Left renal cortex interstitium (tissue), 4 donors: ENCODE results near the gene SYT7. TPM values are rescaled to one million over a fixed set of nuclear protein-coding genes. Genes with fewer than 3 reads are reported as not detected.

Experiments
- DNase-seq, 4 donors: peaks; one replicate each; pipeline ENCODE4 v3.0.0-alpha.2; 2013; ENCODE audit warnings: low read depth in 4 of 4, low spot score in 2 of 4, missing footprints in 1 of 4
- polyA plus RNA-seq, 4 donors: library from polyadenylated mRNA; unstranded; fragments of 120-200 nt; gene quantifications; one replicate each; pipeline ENCODE4 v1.2.1, GENCODE V29; 2013; ENCODE audit not compliant: insufficient read length in 4 of 4

The SYT7 gene
- polyA plus RNA-seq, 4 donors: 4.9 to 7.1 (median 6.0) TPM

- DNase-seq: no peak
Observed at GRCh38 chr11:61522881-61523280, 58.0 kb downstream of the SYT7 start.

GRCh38 chr11:61518032-61518795, 62.7 kb downstream of the SYT7 start:
- no peak for DNase-seq

- DNase-seq: no peak
Observed at GRCh38 chr11:61516675-61517572, 64.0 kb downstream of the SYT7 start.

DNA sequence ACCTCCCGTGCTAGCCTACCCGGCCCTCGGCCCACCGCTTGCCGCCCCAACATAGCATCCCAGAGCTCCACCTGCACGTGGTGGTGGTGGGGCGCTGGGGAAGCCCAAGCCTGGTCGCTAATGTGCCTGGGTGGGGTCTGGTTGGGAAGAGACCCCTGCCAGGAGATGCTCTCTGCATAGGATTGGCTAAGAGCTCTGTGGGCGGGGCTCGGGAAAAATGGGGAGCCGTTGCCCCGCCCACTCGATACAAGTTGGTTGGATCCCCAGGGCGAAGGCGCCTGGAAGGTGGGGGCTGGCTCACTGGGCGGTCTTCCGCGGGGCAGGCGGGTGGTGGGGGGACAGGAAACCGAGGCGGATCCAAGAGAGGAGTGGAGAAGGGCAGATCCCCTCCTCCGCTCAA, 64.7 kb downstream of the SYT7 start:
- no peak for DNase-seq

- no peak for DNase-seq
Observed at GRCh38 chr11:61515686-61516085, 65.2 kb downstream of the SYT7 start.

GRCh38 chr11:61514050-61514917, 66.6 kb downstream of the SYT7 start:
- no peak for DNase-seq

DNA sequence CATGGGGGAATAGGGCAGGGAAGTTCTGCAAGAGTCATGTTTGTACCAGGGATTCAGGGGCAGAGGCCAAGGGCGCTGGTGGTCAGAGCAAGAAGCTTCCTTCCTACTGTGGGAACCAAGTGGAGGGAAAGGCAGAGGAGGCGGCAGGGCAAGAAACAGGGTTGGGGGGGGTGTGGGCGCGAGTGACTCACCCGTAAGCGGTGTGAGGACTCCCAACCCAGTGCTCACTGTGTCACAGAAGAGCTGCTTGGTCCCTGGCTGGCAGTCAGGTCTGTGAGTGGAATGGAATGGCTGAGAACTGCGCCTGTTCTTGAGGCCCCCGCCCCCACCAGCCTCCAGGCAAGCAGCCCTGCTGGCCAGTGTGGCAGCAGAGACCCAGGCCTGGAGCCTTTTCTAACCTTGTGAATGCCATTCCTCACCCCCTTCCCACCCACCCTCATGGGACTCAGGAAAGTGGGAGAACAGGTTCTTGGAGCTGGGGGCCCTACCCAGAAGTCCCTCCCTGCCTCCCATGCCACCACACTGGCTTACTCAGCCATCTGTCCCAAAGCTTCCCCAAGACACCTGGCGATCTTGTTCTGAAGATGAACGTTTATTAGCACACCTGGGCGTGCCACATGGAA, 67.6 kb downstream of the SYT7 start:
- DNase-seq: no peak

DNA sequence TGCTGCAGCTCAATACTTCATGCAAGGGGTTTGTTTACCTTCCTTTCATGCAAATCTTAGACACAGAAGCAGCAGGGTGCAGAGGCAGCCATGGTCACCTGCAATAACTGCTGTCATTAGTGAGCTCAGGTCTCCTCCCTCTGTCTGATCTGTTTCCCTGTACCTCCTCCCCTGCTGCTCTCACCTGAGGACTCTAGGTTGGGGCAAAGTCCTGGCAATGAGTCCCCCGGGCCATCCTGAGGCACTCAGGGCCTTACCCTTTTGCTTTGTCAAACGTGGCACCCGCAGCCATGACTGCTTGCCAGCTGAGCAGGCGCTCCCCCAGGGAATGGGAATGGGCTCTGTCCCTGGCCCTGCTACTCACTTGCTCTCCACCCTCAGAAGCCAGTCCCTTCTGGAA, 68.4 kb downstream of the SYT7 start:
- DNase-seq: no peak

DNA sequence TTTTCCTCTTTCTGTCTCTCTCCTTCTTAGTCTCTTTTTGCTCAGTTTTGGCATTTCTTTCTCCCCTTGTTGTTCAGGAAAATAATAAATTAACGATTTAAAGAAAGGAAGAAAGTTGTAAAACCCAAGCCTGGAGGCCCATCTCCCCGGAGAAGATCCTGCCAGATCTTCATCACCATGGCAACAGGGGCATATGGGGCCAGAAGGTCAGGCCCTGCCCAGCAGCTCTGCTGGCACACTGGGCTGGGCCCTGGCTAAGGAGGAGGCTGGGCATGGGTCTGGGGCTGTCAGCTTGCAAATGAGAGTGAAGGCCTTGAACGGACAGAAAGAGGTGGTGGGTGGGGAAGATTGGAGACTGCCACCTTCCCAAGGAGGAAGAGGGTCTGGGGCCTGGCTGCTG, 69.5 kb downstream of the SYT7 start:
- DNase-seq: no peak

GRCh38 chr11:61510974-61511373, 69.9 kb downstream of the SYT7 start:
- DNase-seq: no peak

DNA sequence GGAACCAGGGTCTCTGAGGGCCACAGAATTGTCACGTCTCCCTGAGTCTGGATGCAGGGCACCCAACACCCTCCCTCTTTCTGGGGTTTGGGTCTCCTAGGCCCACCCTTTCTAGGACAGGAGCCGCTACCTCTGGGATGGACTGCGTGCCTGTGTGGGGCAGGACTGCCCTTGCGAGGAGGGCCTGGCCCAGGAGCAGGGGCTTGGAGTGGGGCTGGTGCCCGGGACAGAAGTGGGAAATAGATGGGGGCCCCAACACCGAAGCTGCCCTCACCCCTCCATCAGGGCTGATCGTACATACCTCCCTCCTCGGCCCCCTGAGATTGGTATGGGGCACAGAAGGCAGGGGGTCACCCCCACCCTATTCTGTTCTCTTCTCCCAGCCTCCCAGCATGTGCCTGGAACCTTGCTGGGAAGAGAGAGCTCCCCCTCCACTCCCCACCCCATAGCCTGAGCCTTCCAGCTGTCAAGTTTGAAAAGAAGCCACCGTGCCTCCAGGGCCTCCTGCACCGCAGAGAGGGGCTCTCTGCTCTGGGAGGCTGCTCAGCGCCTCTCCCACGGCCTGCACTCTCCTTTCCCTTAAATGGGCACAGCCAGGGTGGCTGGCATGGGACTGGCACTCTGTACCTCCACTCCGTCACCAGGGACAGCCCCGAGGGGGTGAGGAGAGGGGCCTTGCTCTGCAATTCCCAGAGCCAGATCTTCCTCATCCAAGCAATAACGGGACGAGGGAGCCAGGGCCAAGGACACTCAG, 70.5 kb downstream of the SYT7 start:
- no peak for DNase-seq

GRCh38 chr11:61509043-61510029, 71.5 kb downstream of the SYT7 start:
- DNase-seq: peak in 3 of 4 donors; percentile 63 to 78 (median 73)

DNA sequence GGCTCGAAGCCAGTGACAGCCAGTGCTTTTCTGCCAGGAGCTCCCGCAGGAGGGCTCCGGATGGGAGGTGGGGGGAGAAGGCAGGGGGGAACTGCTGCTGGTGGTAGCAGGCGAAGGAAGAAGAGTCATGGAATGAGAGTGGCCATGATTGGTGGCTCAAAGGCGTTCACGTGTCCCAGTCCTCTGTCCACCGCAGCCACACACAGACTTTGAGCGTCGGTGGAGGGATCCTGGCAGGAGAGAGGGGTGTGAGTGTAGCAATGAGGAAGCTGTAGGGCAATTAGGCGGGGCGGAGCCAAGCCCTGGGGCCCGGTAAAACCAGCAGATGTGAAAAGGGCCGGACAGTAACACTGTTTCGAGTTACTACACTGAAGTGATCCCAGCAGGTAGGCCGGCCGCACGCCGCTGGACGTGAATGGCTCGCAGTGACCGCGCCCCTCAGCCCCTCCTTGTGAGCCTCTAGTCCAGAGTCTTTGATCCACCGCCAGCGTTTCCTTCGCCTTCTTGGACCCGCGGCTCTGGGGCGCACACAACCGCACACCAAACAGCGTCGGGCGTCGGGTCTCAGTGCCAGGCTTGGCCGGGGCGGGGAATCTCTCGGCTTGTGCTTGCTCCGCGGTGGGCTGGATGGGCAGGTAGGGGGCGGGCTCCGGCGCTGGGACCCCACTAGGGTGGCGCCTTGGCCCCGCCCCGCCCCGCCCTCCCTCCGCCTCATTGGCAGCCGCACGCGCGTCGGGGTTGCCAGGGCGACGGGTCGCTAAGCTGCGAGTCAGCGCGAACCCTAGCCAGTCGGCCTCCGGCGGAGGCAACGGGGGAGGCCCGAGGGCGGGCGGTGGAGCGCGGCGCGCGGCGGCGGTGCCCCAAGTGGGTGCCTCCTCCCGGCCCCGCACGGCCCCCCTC, 72.7 kb downstream of the SYT7 start, which contains the start of gene LRRC10B:
LRRC10B (plus strand) TSS at position 788 of the 900 bp plus-strand sequence. CDS start 250 bp downstream, outside the sequence.
- no peak for DNase-seq

DNA sequence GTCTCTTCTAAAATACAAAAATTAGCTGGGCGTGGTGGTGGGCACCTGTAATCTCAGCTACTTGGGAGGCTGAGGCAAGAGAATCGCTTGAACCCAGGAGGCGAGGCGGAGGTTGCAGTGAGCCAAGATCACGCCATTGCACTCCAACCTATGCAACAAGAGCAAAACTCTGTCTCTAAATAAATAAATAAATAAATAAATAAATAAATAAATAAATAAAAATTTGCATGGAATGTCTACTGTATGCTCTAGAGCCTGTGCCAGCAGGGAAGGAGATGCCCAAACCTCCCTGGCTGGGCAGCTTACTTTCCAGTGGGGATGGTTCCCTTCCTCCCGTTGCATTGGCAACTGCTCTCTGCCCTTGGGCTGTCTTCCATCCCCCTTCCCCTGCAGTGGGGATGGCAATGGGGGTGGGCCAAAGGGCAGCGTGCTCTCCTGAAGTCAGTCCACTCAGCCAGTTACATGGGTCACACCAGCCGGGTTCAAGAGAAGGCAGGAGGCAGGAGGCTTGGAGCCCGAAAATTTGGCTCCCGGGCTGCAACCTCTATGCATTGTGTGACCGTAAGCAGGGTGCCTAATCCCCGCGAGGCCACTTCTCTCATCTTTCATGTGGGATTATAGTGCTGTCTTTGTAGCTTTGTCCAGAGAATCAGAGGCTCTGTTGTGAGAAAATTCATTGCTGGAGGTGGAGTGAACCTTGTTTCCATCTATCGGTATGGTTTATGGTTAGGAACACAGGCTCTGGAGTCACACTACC, 73.7 kb downstream of the SYT7 start:
- DNase-seq: no peak

DNA sequence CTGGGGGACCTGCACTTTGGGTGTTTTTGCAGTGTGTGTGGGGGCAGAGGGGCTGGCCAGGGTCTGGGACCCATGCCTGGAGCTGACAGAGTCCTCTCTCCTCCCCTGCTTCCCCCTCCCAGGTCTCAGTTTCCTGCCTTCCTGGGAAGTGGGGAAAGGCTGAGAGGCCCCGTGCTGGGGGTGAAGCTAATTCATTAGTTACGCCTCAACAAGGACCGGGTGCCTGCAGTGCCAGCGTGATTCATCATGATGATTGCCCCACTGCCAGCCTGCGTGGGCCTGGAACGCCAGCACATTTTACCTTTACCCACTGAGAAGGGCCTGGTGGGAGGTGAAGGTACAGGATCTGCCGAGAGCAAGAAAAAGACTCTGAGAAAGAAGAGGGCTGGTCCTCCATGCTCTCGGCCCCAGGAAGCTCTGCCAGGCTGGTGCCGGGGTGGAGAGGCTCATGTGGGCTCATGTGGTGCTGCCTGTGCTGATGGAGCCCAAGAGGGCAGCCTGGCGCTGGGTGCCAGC, 75.2 kb downstream of the SYT7 start:
- DNase-seq: no peak

DNA sequence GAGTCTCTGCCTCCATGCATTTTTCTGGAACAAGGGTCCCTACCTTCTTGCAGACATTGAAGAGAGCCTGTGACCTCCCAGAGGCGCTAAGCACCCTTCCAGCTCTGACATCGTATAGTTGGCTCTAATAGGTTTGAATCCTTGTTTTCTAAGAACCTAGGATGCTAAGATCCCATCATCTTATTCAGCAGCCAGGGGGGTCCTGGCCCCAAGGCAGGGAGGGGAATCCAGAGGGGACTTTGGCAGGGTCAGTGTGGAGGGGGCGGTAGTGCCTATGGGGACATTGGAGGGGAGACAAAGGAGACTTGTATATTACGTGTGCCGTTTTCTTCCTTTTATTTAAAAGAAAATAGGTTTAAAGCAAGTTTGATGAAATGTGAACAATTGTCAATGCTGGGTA, 75.8 kb downstream of the SYT7 start:
- no peak for DNase-seq
